Uterus (tissue), 4 donors: ENCODE data around the gene KIAA1586. TPM values are rescaled to one million over a fixed set of nuclear protein-coding genes. Genes with fewer than 3 reads are reported as not detected.
"Not testable (repeated sequence)": the region's sequence is repeated elsewhere in the genome, so short reads cannot be mapped to it uniquely, and the experiment has no call there.

ENCODE experiments used
- DNase-seq, 2 donors: peaks; one replicate each; pipeline ENCODE4 v3.0.0-alpha.2; 2019 to 2020
- H3K27ac ChIP-seq, 2 donors: fragments of 200-600 bp; sonication (generic); 1 replicate in 1 of 2; 2 replicates in 1 of 2; pipeline ENCODE4 v1.5.1; 2016 to 2018
- H3K27me3 ChIP-seq, 2 donors: fragments of 200-600 bp; sonication (generic); one replicate each; pipeline ENCODE4 v1.5.1; 2018 to 2019; ENCODE audit warnings: control low read depth in 1 of 2
- H3K36me3 ChIP-seq, 2 donors: fragments of 200-600 bp; sonication (generic); one replicate each; pipeline ENCODE4 v1.5.1; 2019; ENCODE audit warnings: control low read depth in 1 of 2
- H3K4me1 ChIP-seq, 2 donors: fragments of 200-600 bp; sonication (generic); one replicate each; pipeline ENCODE4 v1.5.1; 2018 to 2019; ENCODE audit warnings: control low read depth in 1 of 2
- H3K4me3 ChIP-seq, 2 donors: fragments of 200-600 bp; sonication (generic); 1 replicate in 1 of 2; 2 replicates in 1 of 2; pipeline ENCODE4 v1.5.1; 2018 to 2019; ENCODE audit warnings: mild to moderate bottlenecking in 1 of 2
- H3K9me3 ChIP-seq, 2 donors: fragments of 200-600 bp; sonication (generic); one replicate each; pipeline ENCODE4 v1.5.1; 2019; ENCODE audit warnings: control low read depth in 1 of 2
- POLR2A ChIP-seq, 2 donors: fragments of 450-650 bp; IDR thresholded peaks; one replicate each; pipeline ENCODE4 v1.6.1; 2016; ENCODE audit warnings: antibody characterized with exemption in 2 of 2, mild to moderate bottlenecking in 1 of 2, moderate library complexity in 1 of 2
- intact Hi-C: fragments of 100-400 bp; cut with DNase I; formaldehyde crosslinking; loops from one replicate; pipeline ENCODE4 v1.15.1; 2023; ENCODE audit warnings: low total_unique reads
- total RNA-seq, 4 donors: library from RNA; depleted of rRNA in 3 of 4; stranded (reverse); fragments of >200 nt in 3 of 4; gene quantifications; one replicate each; pipeline versions ENCODE4 v1.1.0 to v1.2.4, GENCODE V29; 2014 to 2023
- TF ChIP-seq, protein P1 (sequence below), 4 experiments: fragments of 200-600 bp in 2 of 4; fragments of 450-650 bp in 2 of 4; sonication (generic) in 2 of 4; IDR thresholded peaks; one replicate each; pipeline ENCODE4 v1.5.1; 2016 to 2019; ENCODE audit warnings: antibody characterized with exemption in 4 of 4, mild to moderate bottlenecking in 2 of 4, moderate library complexity in 1 of 4
- donor health status: DM: yes; HTN: yes; CAD: no.

Gene KIAA1586
- total RNA-seq, 4 donors from 2014 or later, result 18.5 to 60.3 (median 28.9) TPM

DNA sequence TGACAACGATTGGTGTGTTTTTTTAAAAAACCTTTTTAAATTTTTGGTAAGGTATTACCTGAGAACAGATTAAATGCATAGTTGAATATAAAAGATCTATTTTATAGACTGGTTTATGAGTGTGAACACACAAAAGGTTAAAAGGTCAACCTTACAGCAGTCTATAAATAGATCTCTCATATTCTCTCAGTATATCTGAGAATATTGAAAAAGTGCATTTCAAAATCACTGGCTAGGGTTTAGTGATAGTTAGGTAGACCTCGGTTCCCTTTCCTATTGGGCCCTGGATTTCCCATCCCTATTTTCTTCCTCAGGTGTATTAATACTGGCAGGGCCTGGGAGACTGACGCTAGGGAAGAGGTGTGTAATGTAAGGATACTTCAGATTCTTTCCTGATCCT lies 42.8 kb downstream of the KIAA1586 start:
- peak overlapping the region; percentile 73 to 83 for H3K27ac ChIP-seq
- peaks cover 7 to 15% of the 10 kb centered on the region in 2 donors for H3K4me1 ChIP-seq
- no peak for TF ChIP-seq POLR2A (IDR thresholded peaks at IDR 0.05)
- TF ChIP-seq, protein P1, sequence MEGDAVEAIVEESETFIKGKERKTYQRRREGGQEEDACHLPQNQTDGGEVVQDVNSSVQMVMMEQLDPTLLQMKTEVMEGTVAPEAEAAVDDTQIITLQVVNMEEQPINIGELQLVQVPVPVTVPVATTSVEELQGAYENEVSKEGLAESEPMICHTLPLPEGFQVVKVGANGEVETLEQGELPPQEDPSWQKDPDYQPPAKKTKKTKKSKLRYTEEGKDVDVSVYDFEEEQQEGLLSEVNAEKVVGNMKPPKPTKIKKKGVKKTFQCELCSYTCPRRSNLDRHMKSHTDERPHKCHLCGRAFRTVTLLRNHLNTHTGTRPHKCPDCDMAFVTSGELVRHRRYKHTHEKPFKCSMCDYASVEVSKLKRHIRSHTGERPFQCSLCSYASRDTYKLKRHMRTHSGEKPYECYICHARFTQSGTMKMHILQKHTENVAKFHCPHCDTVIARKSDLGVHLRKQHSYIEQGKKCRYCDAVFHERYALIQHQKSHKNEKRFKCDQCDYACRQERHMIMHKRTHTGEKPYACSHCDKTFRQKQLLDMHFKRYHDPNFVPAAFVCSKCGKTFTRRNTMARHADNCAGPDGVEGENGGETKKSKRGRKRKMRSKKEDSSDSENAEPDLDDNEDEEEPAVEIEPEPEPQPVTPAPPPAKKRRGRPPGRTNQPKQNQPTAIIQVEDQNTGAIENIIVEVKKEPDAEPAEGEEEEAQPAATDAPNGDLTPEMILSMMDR (IDR thresholded peaks at IDR 0.05), result no peak
- H3K4me3 ChIP-seq, result peak overlapping the region; percentile 46 to 53
- intact Hi-C loops, result no loop called here
- DNase-seq, result no peak
- H3K9me3 ChIP-seq, result no peaks in the 10 kb centered on the region
- H3K27me3 ChIP-seq, result no peaks in the 10 kb centered on the region
- H3K36me3 ChIP-seq, result no peaks in the 10 kb centered on the region

- H3K27ac ChIP-seq, result peak within 1 kb of the TSS; percentile 73 to 83
- H3K27me3 ChIP-seq, result no peaks in the 10 kb centered on the region
- TF ChIP-seq POLR2A (IDR thresholded peaks at IDR 0.05), result peak; percentile 92 to 93
- TF ChIP-seq, protein P1 (IDR thresholded peaks at IDR 0.05), result no peak
- peaks cover 7 to 15% of the 10 kb centered on the region in 2 donors for H3K4me1 ChIP-seq
- H3K4me3 ChIP-seq, result peak within 1 kb of the TSS; percentile 46 to 53
- no peaks in the 10 kb centered on the region for H3K36me3 ChIP-seq
- H3K9me3 ChIP-seq, result no peaks in the 10 kb centered on the region
- DNase-seq, result peak; percentile 97 to 98
- intact Hi-C loops, result no loop called here
Measured at GRCh38 chr6:57089687-57090457, 43.4 kb downstream of the KIAA1586 start, which contains the start of gene ZNF451. ZNF451 (plus strand) TSS chr6:57090188; CDS start chr6:57090254, 66 bp downstream.

GRCh38 chr6:57090458-57091067 lies 44.1 kb downstream of the KIAA1586 start:
- H3K4me1 ChIP-seq, result peaks cover 7 to 15% of the 10 kb centered on the region in 2 donors
- H3K9me3 ChIP-seq, H3K27ac ChIP-seq, H3K36me3 ChIP-seq, intact Hi-C loops, H3K4me3 ChIP-seq, DNase-seq, H3K27me3 ChIP-seq: not testable (repeated sequence)

- H3K27me3 ChIP-seq, result not testable (repeated sequence)
Measured at GRCh38 chr6:57091375-57091774, 44.9 kb downstream of the KIAA1586 start.

GRCh38 chr6:57094689-57095088 lies 48.2 kb downstream of the KIAA1586 start:
- intact Hi-C loops, result no loop called here

More at GRCh38 chr6:57091375-57091774, 44.9 kb downstream of the KIAA1586 start:
- peaks cover 7 to 15% of the 10 kb centered on the region in 2 donors for H3K4me1 ChIP-seq
- H3K4me3 ChIP-seq, H3K9me3 ChIP-seq, H3K36me3 ChIP-seq, DNase-seq, H3K27ac ChIP-seq, intact Hi-C loops: not testable (repeated sequence)

More at GRCh38 chr6:57094689-57095088, 48.2 kb downstream of the KIAA1586 start:
- Histone ChIP-seq H3K27me3 (no peaks in the 10 kb centered on the region), H3K4me1 (peaks cover 7 to 15% of the 10 kb centered on the region in 2 donors), H3K9me3 (no peaks in the 10 kb centered on the region), H3K4me3 (no peak overlapping the region), H3K27ac (no peak overlapping the region), H3K36me3 (no peaks in the 10 kb centered on the region)
- no peak for DNase-seq
- TF ChIP-seq, protein P1 (IDR thresholded peaks at IDR 0.05), result no peak
- no peak for TF ChIP-seq POLR2A (IDR thresholded peaks at IDR 0.05)
